ENCODE measurements around the gene ZCCHC7.

The ZCCHC7 gene

DNA sequence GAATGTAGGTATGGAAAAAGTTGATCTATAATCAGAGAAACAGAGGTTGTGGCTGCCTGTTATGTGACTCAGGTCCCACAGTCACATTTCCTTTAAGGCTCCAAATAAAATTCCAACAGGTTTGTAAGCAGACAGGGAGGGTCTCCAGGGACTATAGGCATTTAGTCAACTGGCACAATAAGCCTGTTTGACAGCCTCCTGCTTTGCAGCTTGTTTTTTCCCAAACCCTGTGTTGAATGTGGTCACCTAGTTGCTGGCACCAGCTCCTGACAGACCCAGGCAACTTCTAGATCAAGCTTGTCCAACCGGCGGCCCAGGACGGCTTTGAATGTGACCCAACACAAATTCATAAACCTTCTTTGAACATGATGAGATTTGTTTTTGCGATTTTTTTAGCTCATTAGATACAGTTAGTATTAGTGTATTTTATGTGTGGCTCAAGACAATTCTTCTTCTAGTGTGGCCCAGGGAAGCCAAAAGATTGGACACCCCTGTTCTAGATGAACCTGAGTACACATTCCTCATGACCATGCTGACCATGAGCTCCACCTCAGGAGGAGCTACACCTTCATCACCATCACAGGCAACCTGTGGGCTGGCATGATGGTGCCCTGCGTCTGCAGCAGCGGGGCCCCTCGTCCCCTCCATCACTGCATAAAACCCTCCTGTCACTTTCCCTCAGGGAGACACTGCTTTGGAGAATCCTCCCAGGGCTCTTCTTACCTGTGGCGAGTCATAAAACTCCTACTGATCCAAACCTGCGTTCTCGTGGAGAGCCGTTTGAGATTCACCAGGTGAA lies 286.4 kb downstream of the ZCCHC7 start:
- DNase-seq (ENCODE audit: low spot score) = no peak

DNA sequence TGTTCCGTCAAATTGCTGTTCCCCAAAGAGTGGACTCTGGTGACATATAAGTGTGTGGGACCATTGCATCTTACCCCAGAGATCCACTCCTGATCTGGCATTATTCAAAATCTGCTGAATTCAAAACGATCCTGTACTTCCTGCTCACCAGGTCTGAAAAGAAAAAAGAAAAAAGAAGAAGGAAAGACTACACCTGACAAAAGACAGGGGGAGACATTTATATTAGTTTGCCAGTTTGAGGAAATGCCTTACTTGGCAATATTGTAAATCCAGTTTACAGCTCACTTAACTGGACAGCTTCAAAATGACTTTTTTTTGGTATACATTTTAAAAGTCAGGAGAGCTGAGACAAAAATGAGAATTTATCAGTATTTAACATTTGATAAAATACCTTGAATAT lies 287.1 kb downstream of the ZCCHC7 start:
- DNase-seq (ENCODE audit: low spot score) = no peak

Measured in HuH-7 (cell line).